Ishikawa (cell line): ENCODE measurements around the gene FAM184A.

Experiments
- EP300 ChIP-seq: IDR thresholded peaks from 2 replicates; pipeline ENCODE4 v1.6.1; 2012; ENCODE audit warnings: borderline replicate concordance
- MAX ChIP-seq: IDR thresholded peaks from 2 replicates; pipeline ENCODE4 v1.6.1; 2012
- NFIC ChIP-seq: IDR thresholded peaks from 2 replicates; pipeline ENCODE4 v1.6.1; 2012
- REST ChIP-seq: IDR thresholded peaks from 2 replicates; pipeline ENCODE4 v1.6.1; 2012; ENCODE audit warnings: low read depth, mild to moderate bottlenecking

- TF ChIP-seq REST, result no peak
- TF ChIP-seq EP300, result no peak
- TF ChIP-seq MAX, result no peak
- no peak for TF ChIP-seq NFIC
Observed at GRCh38 chr6:118945217-118945616, 133.2 kb downstream of the FAM184A start.
